MM.1S (cell line): ENCODE results near the gene KCNIP1.

Experiments used
- DNase-seq: peaks from one replicate; pipeline ENCODE4 v3.0.0-alpha.2; 2015
- H2AFZ ChIP-seq: fragments of 300-600 bp; sonication (generic); 2 replicates; pipeline ENCODE4 v1.6.0; 2016; ENCODE audit warnings: antibody characterized with exemption, low read length
- H3F3A ChIP-seq: fragments of 300-600 bp; sonication (generic); 2 replicates; pipeline ENCODE4 v1.6.1; 2016; ENCODE audit warnings: mild to moderate bottlenecking, antibody characterized with exemption, low read length, moderate library complexity, mixed read lengths; ENCODE audit not compliant: insufficient read depth
- H3K27ac ChIP-seq: fragments of 300-600 bp; sonication (generic); 2 replicates; pipeline ENCODE4 v1.5.1; 2016; ENCODE audit warnings: mild to moderate bottlenecking, low read length
- H3K27me3 ChIP-seq: fragments of 300-600 bp; sonication (generic); replicated peaks from 2 replicates; pipeline ENCODE4 v1.6.0; 2016; ENCODE audit warnings: low read length; ENCODE audit not compliant: insufficient read depth
- H3K36me3 ChIP-seq: fragments of 300-600 bp; sonication (generic); replicated peaks from 2 replicates; pipeline ENCODE4 v1.6.1; 2016; ENCODE audit warnings: mild to moderate bottlenecking, low read length, mixed read lengths; ENCODE audit not compliant: insufficient read depth
- H3K4me1 ChIP-seq: fragments of 300-600 bp; sonication (generic); 2 replicates; pipeline ENCODE4 v1.6.1; 2016; ENCODE audit warnings: low read length, mixed read lengths
- H3K4me2 ChIP-seq: fragments of 300-600 bp; sonication (generic); 2 replicates; pipeline ENCODE4 v1.6.0; 2016; ENCODE audit warnings: low read depth, low read length
- H3K4me3 ChIP-seq: fragments of 300-600 bp; sonication (generic); 2 replicates; pipeline ENCODE4 v1.5.1; 2016; ENCODE audit warnings: low read length, mixed read lengths
- H3K79me2 ChIP-seq: fragments of 300-600 bp; sonication (generic); 2 replicates; pipeline ENCODE4 v1.6.1; 2016; ENCODE audit warnings: mixed run types, low read length, mixed read lengths
- H3K9ac ChIP-seq: fragments of 300-600 bp; sonication (generic); 2 replicates; pipeline ENCODE4 v1.6.1; 2016; ENCODE audit warnings: low read length, mixed read lengths
- H3K9me2 ChIP-seq: fragments of 300-600 bp; sonication (generic); replicated peaks from 2 replicates; pipeline ENCODE4 v1.6.1; 2016; ENCODE audit warnings: mild to moderate bottlenecking, low read length, mixed read lengths; ENCODE audit not compliant: insufficient read depth
- H3K9me3 ChIP-seq: fragments of 300-600 bp; sonication (generic); replicated peaks from 2 replicates; pipeline ENCODE4 v1.6.1; 2016; ENCODE audit warnings: mild to moderate bottlenecking, low read length, mixed read lengths; ENCODE audit not compliant: insufficient read depth
- H4K20me1 ChIP-seq: fragments of 300-600 bp; sonication (generic); 2 replicates; pipeline ENCODE4 v1.6.1; 2016; ENCODE audit warnings: mild to moderate bottlenecking, low read length, moderate library complexity, mixed read lengths; ENCODE audit not compliant: insufficient read depth
- EZH2 ChIP-seq: fragments of 300-600 bp; sonication (generic); optimal IDR thresholded peaks from 2 replicates; pipeline ENCODE3; 2017; ENCODE audit warnings: low read depth, mild to moderate bottlenecking, antibody characterized with exemption, low read length, mixed read lengths
- EZH2phosphoT487 ChIP-seq: fragments of 300-600 bp; sonication (generic); IDR thresholded peaks from 2 replicates; pipeline ENCODE4 v1.6.1; 2018; ENCODE audit warnings: antibody characterized with exemption, low read length
- TF ChIP-seq, protein P1 (sequence below): fragments of 300-600 bp; sonication (generic); IDR thresholded peaks from 2 replicates; pipeline ENCODE4 v1.5.1; 2016; ENCODE audit warnings: antibody characterized with exemption, low read length, mixed read lengths

The KCNIP1 gene

DNA sequence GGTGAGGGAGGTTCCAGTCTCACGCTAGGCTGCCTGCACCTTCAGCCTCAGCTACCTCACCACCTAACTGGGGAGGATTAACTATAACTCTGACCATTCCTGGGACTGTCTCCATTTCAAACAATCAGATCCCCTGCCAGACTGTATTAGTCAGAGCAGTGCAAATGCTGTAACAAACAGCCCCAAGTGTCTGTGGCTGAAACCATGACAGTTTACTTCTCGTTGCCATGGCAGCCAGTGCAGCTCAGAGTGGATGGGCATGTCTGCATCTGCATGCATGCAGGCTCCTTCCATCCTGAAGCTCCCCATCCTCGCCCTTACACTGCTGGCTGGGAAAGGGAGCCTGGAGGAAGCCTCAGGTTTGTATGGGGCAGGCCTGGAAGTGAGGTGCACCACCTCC is 86.7 kb downstream of the KCNIP1 start:
- Histone ChIP-seq H3F3A (no peaks in the 10 kb centered on the region), H3K4me3 (no peak overlapping the region), H3K9me2 (no peaks in the 10 kb centered on the region), H3K79me2 (no peaks in the 10 kb centered on the region), H3K27me3 (no peaks in the 10 kb centered on the region), H3K9me3 (no peaks in the 10 kb centered on the region), H3K36me3 (no peaks in the 10 kb centered on the region), H3K4me2 (no peak overlapping the region), H3K27ac (no peak overlapping the region), H2AFZ (no peak overlapping the region), H3K9ac (no peak overlapping the region), H3K4me1 (no peaks in the 10 kb centered on the region), H4K20me1 (no peaks in the 10 kb centered on the region)
- DNase-seq = no peak
- TF ChIP-seq EZH2phosphoT487 (no peak), EZH2 (no peak)
- TF ChIP-seq, protein P1, sequence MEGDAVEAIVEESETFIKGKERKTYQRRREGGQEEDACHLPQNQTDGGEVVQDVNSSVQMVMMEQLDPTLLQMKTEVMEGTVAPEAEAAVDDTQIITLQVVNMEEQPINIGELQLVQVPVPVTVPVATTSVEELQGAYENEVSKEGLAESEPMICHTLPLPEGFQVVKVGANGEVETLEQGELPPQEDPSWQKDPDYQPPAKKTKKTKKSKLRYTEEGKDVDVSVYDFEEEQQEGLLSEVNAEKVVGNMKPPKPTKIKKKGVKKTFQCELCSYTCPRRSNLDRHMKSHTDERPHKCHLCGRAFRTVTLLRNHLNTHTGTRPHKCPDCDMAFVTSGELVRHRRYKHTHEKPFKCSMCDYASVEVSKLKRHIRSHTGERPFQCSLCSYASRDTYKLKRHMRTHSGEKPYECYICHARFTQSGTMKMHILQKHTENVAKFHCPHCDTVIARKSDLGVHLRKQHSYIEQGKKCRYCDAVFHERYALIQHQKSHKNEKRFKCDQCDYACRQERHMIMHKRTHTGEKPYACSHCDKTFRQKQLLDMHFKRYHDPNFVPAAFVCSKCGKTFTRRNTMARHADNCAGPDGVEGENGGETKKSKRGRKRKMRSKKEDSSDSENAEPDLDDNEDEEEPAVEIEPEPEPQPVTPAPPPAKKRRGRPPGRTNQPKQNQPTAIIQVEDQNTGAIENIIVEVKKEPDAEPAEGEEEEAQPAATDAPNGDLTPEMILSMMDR = no peak

DNA sequence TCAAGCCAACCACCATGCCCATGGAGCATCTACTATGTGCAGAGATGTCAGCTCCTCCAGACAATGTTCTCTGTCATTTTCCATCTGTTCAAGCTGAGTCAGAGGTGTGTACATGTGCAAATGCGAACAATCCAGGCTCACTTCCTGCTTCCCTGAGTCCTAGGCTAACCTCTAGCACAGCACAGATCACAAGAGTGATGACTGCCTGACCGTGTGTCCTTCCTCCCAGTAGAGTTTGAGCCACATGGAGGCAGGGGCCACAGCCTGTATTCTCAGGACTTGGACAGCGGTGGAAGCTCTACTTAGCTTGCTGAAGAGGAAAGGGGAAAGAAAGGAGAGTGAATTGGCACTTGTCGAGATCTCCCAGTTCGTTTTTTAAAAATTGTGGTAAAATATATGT is 87.2 kb downstream of the KCNIP1 start:
- Histone ChIP-seq H3K27ac (no peak overlapping the region), H3F3A (no peaks in the 10 kb centered on the region), H3K36me3 (no peaks in the 10 kb centered on the region), H3K4me3 (no peak overlapping the region), H3K79me2 (no peaks in the 10 kb centered on the region), H3K9ac (no peak overlapping the region), H3K9me2 (no peaks in the 10 kb centered on the region), H3K27me3 (no peaks in the 10 kb centered on the region), H3K4me1 (no peaks in the 10 kb centered on the region), H4K20me1 (no peaks in the 10 kb centered on the region), H2AFZ (no peak overlapping the region), H3K9me3 (no peaks in the 10 kb centered on the region), H3K4me2 (no peak overlapping the region)
- TF ChIP-seq EZH2phosphoT487 (no peak), EZH2 (no peak)
- TF ChIP-seq, protein P1 = no peak
- no peak for DNase-seq

DNA sequence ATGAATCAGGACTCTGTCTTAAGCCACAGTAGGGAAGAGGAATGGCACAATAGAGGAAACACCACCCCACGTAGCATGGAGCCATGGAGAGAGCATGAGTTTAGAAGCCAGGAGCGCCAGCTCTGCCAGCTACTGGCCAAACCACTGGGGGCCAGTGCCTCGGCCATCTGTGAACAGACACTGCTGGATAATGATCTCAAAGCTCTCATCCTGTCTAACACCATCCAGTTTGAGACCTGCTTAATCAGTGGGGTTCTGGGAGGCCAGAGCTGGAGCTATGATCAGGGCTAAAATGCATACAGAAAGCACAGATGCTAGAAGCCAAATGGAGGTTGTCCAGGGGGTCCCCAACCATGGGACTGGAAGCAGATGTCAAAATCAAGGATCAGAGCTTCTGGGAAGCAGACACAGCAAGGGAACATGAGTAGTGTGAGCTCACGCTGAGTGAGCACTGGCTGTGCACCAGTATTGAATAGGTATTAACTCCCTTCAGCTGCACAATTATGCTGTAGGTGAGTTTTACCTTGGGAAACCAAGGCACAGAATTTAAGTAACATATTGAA is 92.7 kb downstream of the KCNIP1 start:
- Histone ChIP-seq H3K27ac (no peak overlapping the region), H3K4me2 (no peak overlapping the region), H3K9me2 (no peaks in the 10 kb centered on the region), H2AFZ (no peak overlapping the region), H3K9ac (no peak overlapping the region), H3F3A (no peaks in the 10 kb centered on the region), H3K4me1 (no peaks in the 10 kb centered on the region), H4K20me1 (no peaks in the 10 kb centered on the region), H3K36me3 (no peaks in the 10 kb centered on the region), H3K79me2 (no peaks in the 10 kb centered on the region), H3K9me3 (no peaks in the 10 kb centered on the region), H3K27me3 (peaks cover 8% of the 10 kb centered on the region; the same call in 1 of the 2 replicates), H3K4me3 (no peak overlapping the region)
- no peak for DNase-seq
- TF ChIP-seq, protein P1 = no peak
- TF ChIP-seq EZH2phosphoT487 (no peak), EZH2 (no peak)
